ENCODE measurements around the gene KRT27.
"Not testable (repeated sequence)": the region's sequence is repeated elsewhere in the genome, so short reads cannot be mapped to it uniquely, and the experiment has no call there.

The KRT27 gene, protein sequence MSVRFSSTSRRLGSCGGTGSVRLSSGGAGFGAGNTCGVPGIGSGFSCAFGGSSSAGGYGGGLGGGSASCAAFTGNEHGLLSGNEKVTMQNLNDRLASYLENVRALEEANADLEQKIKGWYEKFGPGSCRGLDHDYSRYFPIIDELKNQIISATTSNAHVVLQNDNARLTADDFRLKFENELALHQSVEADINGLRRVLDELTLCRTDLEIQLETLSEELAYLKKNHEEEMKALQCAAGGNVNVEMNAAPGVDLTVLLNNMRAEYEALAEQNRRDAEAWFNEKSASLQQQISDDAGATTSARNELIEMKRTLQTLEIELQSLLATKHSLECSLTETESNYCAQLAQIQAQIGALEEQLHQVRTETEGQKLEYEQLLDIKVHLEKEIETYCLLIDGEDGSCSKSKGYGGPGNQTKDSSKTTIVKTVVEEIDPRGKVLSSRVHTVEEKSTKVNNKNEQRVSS

DNA sequence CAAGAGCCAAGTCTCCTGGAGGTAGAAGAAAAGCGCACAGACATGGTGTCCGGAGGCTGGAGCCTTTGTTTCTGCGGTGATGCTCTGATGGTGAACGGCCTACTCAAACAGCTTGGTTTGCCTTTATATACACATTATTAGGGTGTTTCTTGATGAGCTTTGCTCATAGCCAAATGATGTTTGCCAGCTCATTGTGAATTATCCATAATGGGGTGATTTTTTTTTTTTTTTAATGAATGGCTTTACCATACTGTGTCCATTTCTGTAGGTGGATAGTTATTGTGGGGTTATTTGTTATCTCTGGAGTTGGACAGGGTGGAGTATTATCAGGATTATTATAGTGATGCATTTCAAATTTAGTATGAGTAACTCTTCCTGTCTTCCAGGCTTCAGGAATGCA is at the start of gene KRT27:
Gene KRT27 (minus strand): TSS at position 101 of the 400 bp plus-strand sequence. CDS start 57 bp downstream, at position 44.
- in situ Hi-C loops (cut with HindIII; ENCODE audit: low sequenced_read_pairs) = no loop called here

DNA sequence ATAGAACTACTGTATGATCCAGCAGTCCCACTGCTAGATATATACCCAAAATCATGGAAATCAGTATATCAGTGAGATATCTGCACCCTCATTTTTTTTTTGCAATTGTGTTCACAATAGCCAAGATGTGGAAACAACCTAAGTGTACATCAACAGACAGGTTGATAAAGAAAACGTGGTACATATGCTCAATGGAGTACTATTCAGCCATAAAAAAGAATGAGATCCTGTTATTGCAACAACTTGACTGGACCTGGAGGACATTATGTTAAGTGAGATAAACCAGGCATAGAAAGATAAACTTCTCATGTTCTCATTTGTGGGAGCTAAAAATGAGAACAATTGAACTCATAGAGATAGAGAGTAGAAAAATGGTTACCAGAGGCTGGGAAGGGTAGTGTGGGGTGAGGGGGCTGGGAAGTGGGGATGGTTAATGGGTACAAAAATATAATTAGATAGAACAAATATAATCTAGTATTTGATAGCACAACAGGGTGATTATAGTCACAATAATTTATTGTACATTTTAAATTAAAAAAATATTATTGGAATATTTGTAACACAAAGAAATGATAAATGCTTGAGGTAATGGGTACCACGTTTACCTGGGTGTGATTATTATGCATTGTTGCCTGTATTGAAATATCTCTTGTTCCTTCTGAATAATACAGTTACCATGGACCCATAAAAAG is 47.9 kb upstream of the KRT27 start:
- in situ Hi-C loops (cut with HindIII; ENCODE audit: low sequenced_read_pairs) = no loop called here

DNA sequence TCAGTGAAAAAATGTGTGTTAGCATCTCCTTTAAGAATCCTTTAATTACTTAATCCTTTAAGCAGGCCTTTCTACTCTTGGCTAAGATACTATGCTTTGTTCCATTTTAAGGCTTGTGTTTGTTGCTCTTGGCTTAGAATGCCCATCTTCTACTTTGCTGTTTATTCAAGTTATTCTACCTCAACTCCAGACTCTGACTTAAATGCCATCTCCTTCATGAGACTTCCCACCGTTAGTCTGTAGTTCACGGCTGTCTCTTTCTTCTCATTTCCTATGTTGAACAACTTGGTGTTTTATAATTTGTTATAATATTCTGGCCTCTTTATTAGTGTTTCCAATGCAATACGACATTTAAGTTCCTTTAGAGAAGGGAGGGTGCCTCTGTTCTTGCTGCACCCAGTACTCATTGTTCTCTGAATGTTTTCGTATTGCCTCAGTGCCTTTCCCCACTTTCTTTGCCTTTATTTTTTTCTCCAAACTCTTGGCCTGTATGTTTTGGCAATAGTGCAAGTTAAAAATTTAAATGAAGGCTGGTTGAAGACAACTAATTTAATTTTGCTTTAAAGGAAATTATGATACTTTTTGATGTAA is 46.2 kb upstream of the KRT27 start:
- in situ Hi-C loops (cut with HindIII; ENCODE audit: low sequenced_read_pairs) = no loop called here

DNA sequence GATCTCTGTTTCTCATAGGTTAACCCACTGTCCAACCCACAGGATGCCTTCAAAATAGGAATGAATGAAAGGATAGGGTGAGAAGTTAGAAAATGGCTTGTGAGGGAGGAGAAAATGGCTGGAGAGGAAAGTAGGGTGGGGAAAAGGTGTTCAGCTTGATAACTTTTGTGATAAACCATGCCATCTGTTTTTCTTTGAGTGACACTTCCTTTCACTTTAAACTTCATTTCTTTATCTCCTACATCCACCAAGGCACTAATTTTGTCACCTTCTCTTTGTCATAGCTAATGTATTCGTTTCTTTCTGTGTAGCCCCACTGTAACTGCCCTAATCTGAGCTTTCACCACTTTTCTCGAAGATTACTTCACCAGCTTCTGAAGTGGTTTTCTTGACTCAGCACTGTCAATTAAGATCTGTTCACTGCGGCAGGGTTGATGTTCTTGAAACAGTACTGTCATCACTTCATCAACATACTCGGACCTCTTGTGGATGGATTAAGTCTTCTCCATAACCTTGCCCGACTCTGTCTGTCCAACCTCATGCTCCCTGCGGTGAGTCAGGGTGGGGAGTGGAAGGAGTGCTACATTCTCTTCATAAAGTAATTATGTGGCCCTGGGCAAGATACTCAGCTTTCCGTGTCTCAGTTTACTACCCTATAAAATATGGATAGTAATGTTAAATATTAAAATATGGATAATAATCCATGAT is 45.5 kb upstream of the KRT27 start:
- in situ Hi-C loops (cut with HindIII; ENCODE audit: low sequenced_read_pairs) = no loop called here

DNA sequence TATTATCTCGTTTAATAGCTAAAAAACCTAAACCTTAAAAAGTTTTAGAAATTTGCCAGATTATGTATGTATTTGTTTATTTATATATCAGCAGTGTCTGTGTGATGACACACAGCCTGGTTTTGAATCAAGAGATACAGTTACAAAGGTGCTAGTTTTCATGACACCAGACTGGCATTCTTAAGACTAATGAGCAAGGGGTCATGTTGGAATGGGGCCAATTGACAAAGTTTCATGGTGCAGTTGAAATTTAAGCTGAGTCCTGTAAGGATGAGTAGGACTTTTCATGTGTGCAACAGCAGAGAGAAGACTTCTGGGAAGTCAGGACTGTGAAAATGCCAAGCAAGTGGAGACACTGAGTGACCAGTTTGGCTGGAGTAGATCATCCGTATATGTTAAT is 43.2 kb upstream of the KRT27 start:
- in situ Hi-C loops (cut with HindIII; ENCODE audit: low sequenced_read_pairs) = no loop called here

DNA sequence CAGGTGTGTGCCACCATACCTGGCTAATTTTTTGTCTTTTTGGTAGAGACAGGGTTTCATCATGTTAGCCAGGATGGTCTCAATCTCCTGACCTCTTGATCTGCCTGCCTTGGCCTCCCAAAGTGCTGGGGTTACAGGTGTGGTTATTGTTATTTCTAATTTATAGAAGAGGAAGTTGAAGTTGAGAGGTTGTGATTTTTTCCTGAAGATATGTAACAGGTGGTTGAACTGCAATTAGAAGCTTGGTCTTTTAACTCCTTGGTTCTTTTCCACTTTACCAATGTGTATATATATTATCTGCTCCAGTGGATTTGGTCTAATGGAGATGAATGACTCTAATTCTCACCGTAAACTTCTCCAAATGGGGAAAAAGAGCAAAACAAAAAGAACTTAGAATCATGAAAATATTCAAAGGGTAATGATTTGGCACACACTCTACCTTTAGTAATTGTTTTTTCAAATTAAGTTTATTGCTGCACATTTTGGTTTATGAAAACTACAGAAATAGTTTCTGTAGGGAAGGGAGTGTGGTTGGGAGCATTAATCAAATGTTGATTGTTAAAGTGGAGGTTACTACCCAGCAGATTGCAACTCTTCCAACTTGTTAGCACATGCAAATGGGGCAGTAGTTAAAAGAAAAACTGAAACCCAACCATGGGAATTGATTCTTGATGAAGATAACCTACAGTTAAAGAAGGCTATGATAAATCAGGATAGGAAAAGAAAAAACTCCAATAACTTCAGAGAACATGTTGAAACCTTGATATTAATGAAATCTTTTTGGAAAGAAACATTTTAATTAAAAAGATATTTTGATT is 41.9 kb upstream of the KRT27 start:
- in situ Hi-C loops (cut with HindIII; ENCODE audit: low sequenced_read_pairs) = no loop called here

DNA sequence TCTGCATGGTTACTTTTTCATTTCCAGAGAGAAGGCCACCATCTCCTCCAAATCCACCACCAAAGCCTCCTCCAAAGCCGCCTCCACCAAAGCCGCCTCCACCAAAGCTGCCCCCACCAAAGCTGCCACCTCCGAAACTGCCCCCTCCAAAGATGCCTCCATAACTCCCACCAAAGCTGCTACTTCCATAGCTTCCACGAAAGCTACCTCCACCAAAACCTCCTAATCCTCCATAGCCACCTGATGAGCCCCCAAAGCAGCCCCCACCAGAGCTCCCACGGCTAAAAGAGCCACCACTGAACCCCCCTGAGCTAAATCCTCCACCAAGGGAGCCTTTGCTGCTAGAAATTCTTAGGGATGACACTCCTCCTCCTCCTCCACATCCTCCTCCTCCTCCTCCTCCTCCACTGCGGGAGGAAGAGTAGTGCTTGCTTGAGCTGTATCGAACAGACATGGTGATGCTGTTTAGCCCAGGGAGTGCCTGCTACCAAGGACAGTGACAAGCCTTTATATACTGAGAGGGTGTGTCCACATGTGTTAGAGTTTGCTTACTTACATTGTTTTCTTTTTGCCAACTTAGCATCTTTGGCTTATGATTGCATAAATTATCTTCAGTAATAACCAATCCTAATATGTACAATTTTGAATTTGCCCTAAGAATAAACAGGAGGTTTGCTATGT is 39.9 kb upstream of the KRT27 start, which contains the start of gene KRT10:
Gene KRT10 (minus strand): TSS at position 483 of the 681 bp plus-strand sequence. CDS start 29 bp downstream, at position 454.
- in situ Hi-C loops (cut with HindIII; ENCODE audit: low sequenced_read_pairs) = no loop called here

DNA sequence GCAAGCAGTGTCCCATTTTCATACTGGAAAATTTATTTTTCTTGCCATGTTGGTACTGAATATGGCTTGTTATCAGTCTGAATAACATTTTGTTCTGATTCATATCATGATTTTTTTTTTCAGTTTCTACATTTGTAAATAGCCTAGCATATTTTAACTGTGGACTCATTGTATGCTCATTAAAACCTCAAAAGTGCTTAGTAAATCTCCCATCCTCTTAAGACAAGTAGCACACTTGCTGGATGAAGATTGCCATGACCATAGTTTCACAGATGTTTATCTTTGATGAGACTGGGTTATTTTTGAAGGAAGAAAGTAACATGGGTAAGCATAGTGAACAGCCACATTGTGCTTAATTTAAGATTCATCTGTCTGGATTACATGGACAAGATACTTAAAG is 39.2 kb upstream of the KRT27 start:
- in situ Hi-C loops (cut with HindIII; ENCODE audit: low sequenced_read_pairs) = no loop called here

DNA sequence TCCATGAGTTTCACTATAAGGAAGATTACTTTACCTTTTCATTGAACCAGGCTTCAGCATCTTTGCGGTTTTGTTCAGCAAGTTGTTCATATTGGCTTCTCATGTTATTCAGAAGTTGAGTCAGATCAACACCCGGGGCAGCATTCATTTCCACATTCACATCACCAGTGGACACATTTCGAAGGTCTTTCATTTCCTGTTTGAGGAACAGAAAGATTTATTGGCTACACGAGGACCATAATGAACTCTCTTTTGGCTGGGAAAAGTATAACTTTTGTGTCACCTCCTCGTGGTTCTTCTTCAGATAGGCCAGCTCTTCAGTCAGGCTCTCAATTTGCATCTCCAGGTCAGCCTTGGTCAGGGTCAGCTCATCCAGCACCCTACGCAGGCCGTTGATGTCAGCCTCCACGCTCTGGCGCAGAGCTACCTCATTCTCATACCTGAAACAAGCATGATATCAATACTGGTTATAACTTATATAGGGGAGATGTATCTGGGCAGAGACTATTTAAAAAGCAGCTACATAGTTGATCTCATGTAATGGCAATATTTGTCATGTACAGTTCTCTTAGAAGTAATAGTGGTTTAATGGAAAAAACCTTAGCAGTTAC is 38.0 kb upstream of the KRT27 start:
- in situ Hi-C loops (cut with HindIII; ENCODE audit: low sequenced_read_pairs) = no loop called here

DNA sequence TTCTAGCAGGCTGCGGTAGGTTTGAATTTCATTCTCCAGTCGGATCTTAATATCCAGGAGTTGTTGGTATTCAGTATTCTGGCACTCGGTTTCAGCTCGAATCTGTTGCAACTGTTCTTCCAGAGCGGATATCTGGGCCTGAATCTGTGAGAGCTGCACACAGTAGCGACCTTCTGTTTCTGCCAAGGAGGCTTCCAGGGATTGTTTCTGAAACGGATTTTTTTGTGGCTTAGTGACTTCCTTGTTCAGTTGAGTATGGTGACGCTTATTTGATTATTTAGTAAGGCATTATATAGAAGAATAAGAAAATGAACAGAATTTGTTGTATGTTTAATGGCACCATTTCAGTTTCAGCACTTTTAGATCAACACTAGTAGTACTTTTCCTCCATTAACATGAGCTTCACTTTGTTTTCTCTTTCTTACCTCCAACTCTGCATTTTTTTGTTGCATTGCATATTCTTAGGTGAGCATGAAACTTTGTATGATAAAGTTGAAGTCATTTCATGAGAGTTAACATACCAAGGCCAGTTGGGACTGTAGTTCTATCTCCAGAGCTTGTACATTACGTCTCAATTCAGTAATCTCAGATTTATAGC is 37.3 kb upstream of the KRT27 start:
- in situ Hi-C loops (cut with HindIII; ENCODE audit: low sequenced_read_pairs) = no loop called here

DNA sequence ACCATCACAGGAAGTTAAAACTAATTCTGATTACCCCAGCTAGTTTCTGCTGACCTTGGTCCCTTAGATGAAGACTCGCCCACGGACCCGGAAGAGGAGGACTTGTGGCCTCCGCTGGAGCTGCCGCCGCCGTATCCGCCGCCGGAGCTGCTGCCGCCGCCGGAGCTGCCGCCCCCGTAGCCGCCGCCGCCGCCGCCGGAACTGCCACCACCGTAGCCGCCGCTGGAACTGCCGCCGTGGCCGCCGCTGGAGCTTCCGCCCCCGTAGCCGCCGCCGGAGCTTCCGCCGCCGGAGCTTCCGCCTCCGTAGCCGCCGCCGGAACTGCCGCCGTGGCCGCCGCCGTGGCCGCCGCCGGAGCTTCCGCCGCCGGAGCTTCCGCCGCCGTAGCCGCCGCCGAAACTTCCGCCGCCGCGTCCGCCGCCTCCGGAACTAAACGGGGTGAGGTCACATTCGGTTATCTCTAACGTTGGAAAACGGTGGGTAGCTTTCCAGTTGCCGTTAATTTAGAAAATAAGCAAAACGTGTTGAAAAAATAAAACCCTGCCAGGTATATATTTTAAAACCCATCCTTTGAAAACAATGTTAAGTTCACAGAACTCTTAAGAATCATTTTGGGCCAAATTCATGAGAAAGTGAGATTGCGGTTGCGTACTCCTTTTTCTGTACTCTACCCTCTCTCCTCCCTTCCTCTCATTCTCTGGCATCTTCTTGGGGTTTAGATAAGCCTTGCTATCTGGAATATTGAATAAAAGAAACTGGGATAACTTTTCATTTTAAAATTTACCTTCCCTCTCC is 36.6 kb upstream of the KRT27 start:
- in situ Hi-C loops (cut with HindIII; ENCODE audit: low sequenced_read_pairs) = no loop called here

DNA sequence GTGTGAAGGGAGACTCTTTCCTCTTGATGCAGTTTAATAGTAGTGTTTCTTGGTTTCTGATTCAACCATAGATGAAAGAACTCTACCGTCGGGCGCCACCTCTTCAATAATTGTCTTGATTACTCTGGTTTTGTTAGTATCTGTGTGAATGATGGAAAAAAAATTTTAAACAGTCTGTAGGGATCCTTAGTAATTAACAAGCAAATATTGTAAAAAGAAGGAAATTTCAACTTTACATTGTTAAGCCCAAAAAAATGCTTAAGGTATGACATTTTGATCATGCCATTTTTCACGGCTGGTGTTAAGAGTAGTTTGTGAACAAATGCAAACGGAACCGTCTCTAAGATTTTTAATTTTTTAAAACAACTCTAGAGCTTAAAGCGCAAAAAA is 36.0 kb upstream of the KRT27 start:
- in situ Hi-C loops (cut with HindIII; ENCODE audit: low sequenced_read_pairs) = no loop called here

DNA sequence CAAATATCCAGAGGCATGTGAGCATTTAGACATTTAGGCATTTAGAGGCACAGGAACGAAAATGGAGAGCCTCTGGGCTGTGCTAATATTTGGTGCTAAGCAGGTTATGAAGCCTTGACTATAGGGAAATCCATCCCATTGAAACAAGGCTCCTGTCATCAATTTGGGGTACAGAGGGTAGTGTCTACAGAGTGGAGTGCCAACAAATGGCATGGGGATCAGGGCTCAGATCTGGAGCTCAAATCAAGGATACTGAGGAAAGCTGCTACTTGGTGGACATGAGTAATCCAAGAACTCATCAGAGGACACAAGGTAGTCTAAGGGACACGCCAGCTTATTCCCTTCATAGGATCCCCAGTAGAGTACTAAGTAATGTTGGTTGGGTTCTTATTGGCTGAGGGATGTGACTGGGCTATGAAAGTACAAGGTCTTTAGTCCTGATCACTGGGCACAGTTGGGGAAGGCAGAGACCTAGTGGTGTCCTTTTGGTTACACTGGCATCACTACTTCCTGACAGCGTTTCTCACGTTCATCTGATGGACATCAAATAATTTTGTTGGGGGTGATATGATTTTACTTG is 34.8 kb upstream of the KRT27 start:
- in situ Hi-C loops (cut with HindIII; ENCODE audit: low sequenced_read_pairs) = no loop called here

DNA sequence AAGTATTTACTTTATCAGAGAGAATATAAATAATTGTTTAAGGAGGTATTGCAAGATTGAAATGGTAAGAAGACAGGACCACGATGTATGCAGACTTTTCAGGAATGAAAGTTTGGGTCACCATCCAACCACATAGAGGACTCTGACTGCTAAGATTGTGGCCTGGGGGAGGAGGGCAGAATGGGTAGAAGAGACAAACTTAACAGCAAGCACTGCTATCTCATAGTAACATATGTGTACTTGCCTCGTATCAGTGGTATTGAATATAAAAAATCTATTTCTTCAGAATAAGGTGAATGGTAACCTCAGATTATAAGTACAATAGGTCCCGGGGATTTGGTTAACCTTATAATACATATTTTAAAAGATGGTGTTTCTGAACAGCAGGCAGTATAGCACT is 34.2 kb upstream of the KRT27 start:
- in situ Hi-C loops (cut with HindIII; ENCODE audit: low sequenced_read_pairs) = no loop called here

DNA sequence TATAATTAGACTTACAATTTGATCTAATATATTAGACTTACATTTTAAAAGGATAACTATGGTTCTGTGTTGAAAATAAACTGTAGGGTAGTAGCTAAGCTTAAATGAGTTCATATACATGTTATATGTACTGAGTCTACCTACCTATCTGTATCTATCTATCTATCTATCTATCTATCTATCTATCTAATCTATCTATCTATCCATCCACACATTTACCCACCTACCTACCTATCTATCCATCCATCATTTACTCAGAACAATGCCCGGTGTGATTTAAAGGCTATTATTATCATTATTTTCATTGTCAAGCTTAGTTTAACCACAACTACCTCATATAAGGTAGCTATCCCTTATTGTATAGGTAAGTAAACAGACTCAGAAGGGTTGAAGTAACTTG is 33.0 kb upstream of the KRT27 start:
- in situ Hi-C loops (cut with HindIII; ENCODE audit: low sequenced_read_pairs) = no loop called here

DNA sequence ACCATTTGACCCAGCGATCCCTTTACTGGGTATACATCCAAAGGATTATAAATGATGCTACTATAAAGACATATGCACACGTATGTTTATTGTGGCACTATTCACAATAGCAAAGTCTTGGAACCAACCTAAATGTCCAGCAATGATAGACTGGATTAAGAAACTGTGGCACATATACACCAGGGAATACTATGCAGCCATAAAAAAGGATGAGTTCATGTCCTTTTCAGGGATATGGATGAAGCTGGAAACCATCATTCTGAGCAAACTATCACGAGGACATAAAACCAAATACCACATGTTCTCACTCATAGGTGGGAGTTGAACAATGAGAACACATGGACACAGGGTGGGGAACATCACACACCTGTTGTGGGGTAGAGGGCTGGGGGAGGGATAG is 32.3 kb upstream of the KRT27 start:
- in situ Hi-C loops (cut with HindIII; ENCODE audit: low sequenced_read_pairs) = not testable (repeated sequence)

DNA sequence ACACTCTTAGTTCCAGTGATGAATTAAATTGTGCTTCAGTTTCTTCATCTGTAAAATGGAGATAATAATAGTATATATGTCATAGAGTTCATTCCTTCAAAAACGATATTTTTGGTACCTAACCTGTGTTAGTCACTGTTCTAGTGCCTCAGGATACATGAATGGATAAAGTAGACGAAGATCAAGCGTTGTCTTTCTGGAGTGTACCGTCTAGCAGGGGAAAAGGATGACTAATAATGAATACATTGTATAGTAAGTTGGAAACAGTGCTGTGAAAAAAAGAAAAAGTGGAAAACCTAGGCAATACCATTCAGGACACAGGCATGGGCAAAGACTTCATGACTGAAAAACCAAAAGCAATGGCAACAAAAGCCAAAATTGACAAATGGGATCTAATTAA is 31.5 kb upstream of the KRT27 start:
- in situ Hi-C loops (cut with HindIII; ENCODE audit: low sequenced_read_pairs) = no loop called here

DNA sequence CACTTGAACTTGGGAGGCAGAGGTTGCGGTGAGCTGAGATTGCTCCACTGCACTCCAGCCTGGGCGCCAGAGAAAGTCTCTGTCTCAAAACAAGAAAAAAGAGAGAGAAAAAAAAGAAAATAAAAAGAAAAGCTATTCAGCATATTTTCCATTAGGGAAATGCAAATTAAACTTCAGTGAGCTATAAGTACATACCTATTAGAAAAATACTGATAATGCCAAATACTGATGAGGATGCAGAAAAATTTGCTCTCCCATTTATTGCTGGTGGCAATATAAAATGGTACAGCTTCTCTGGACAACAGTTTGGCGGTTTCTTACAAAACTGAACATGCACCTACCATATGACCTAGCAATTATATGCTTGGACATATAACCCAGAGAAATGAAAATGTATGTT is 30.3 kb upstream of the KRT27 start:
- in situ Hi-C loops (cut with HindIII; ENCODE audit: low sequenced_read_pairs) = no loop called here

Data from endothelial cell of hepatic sinusoid (primary cell).